ENCODE data around the gene HHAT.

Gene HHAT

GRCh38 chr1:210384625-210385024 lies 55.9 kb downstream of the HHAT start:
- no peak for DNase-seq (ENCODE audit: low read depth)

DNA sequence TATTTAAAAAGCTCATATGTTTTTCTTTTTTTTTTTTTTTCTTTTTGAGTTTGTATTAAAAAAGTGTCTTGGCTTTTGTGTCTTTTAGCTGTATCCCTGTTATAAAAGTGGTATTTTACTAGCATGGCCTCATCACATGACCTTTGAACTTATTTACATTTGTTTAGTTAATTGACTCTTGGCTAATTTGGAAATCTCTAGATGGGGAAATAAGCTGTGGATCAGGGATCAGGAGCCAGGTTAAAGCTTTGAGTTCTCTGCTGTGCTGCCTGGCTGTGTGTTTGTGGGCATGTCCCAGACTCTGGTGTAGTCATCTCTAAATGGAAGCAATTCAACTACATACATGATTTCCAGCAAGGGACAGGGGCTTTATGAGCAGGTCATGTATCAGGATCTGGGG lies 56.5 kb downstream of the HHAT start:
- TF ChIP-seq CTCF (IDR thresholded peaks at IDR 0.05; ENCODE audit: control insufficient read depth, insufficient read depth, low read depth, low read length, missing control alignments), result no peak
- H3K4me3 ChIP-seq (ENCODE audit: control insufficient read depth, low read depth, low read length), result no peak overlapping the region
- no peak for DNase-seq (ENCODE audit: low read depth)

More at GRCh38 chr1:210384625-210385024, 55.9 kb downstream of the HHAT start:
- no peak overlapping the region for H3K4me3 ChIP-seq (ENCODE audit: control insufficient read depth, low read depth, low read length)
- TF ChIP-seq CTCF (IDR thresholded peaks at IDR 0.05; ENCODE audit: control insufficient read depth, insufficient read depth, low read depth, low read length, missing control alignments), result no peak

- DNase-seq (ENCODE audit: low read depth), result no peak
- no peak overlapping the region for H3K4me3 ChIP-seq (ENCODE audit: control insufficient read depth, low read depth, low read length)
- TF ChIP-seq CTCF (IDR thresholded peaks at IDR 0.05; ENCODE audit: control insufficient read depth, insufficient read depth, low read depth, low read length, missing control alignments), result no peak
These were observed 65.6 kb downstream of the HHAT start for GRCh38 chr1:210394281-210394821.

- no peak overlapping the region for H3K4me3 ChIP-seq (ENCODE audit: control insufficient read depth, low read depth, low read length)
- DNase-seq (ENCODE audit: low read depth), result no peak
- TF ChIP-seq CTCF (IDR thresholded peaks at IDR 0.05; ENCODE audit: control insufficient read depth, insufficient read depth, low read depth, low read length, missing control alignments), result no peak
These were observed 67.8 kb downstream of the HHAT start for GRCh38 chr1:210396541-210396940.

GRCh38 chr1:210397252-210397651 lies 68.5 kb downstream of the HHAT start:
- no peak for TF ChIP-seq CTCF (IDR thresholded peaks at IDR 0.05; ENCODE audit: control insufficient read depth, insufficient read depth, low read depth, low read length, missing control alignments)
- no peak for DNase-seq (ENCODE audit: low read depth)
- no peak overlapping the region for H3K4me3 ChIP-seq (ENCODE audit: control insufficient read depth, low read depth, low read length)

DNA sequence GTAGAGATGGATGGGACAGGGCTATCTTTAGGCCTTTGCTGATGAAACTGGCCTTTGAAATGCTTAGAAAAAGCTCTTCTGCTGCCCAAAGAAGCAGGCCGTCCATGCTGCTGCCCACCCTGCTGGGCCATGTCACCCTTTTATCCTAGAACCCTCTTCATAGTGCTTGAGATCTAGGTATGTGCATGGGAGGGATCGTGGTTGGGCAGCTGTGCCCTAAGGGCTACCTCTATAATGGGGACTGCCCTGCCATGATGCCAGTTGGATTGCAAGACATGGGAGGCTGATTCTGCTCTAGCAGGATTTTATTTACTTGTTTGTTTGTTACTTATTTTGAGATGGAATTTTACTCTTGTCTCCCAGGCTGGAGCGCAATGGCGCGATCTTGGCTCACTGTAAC lies 69.0 kb downstream of the HHAT start:
- no peak for TF ChIP-seq CTCF (IDR thresholded peaks at IDR 0.05; ENCODE audit: control insufficient read depth, insufficient read depth, low read depth, low read length, missing control alignments)
- DNase-seq (ENCODE audit: low read depth), result no peak
- H3K4me3 ChIP-seq (ENCODE audit: control insufficient read depth, low read depth, low read length), result no peak overlapping the region

DNA sequence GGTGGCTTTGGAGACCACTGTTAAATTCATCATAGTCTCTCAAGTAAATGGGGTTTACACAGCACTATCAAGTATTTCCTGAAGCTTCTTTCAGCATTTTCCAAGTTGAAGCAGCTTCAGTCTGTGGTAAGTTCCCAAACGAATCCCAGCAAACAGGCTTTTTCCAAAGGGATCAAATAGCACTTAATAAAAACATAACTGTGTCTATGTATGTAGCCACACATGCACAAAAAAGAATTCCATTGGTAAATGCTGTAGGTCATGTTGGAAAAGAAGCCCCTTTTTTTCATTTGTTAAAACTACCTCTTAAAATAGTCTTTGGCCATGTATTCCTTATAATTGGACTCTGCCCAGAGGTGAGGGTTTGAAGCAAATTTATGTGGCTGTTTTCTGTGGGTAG lies 69.8 kb downstream of the HHAT start:
- DNase-seq (ENCODE audit: low read depth), result no peak
- H3K4me3 ChIP-seq (ENCODE audit: control insufficient read depth, low read depth, low read length), result no peak overlapping the region
- TF ChIP-seq CTCF (IDR thresholded peaks at IDR 0.05; ENCODE audit: control insufficient read depth, insufficient read depth, low read depth, low read length, missing control alignments), result no peak

Data from AG09309 (cell line).